HCT116 (cell line): ENCODE data around the gene MSI2.

Source experiments
- CEBPB ChIP-seq: IDR thresholded peaks from 2 replicates; pipeline ENCODE4 v1.6.1; 2012; ENCODE audit warnings: low read depth
- CTCF ChIP-seq, 3 experiments: fragments of 200-600 bp in 1 of 3; sonication (generic) in 1 of 3; IDR thresholded peaks in 2 of 3; conservative IDR thresholded peaks in 1 of 3; 2 replicates each; pipeline ENCODE4 v1.5.1; 2012 to 2017; ENCODE audit warnings: low read depth in 2 of 3, low read length in 2 of 3, antibody characterized with exemption in 1 of 3, borderline replicate concordance in 1 of 3, control low read depth in 1 of 3, mild to moderate bottlenecking in 1 of 3, mixed read lengths in 1 of 3, mixed run types in 1 of 3, moderate library complexity in 1 of 3; ENCODE audit not compliant: insufficient read depth in 1 of 3
- EGR1 ChIP-seq: IDR thresholded peaks from 2 replicates; pipeline ENCODE4 v1.6.1; 2012; ENCODE audit warnings: low read depth
- EZH2 ChIP-seq: fragments of 200-600 bp; sonication (generic); IDR thresholded peaks from 2 replicates; pipeline ENCODE4 v1.6.1; 2017; ENCODE audit warnings: antibody characterized with exemption, mixed run types
- EZH2phosphoT487 ChIP-seq: fragments of 200-600 bp; IDR thresholded peaks from 2 replicates; pipeline ENCODE4 v1.6.1; 2018; ENCODE audit warnings: antibody characterized with exemption, borderline replicate concordance
- MAX ChIP-seq: IDR thresholded peaks from 2 replicates; pipeline ENCODE4 v1.6.1; 2012
- POLR2A ChIP-seq: IDR thresholded peaks from 2 replicates; pipeline ENCODE4 v1.7.0; 2011; ENCODE audit warnings: borderline replicate concordance; ENCODE audit not compliant: insufficient read depth, insufficient read length; ENCODE audit errors: extremely low read depth
- POLR2AphosphoS5 ChIP-seq: IDR thresholded peaks from 2 replicates; pipeline ENCODE4 v1.6.1; 2011; ENCODE audit warnings: mild to moderate bottlenecking, low read depth, low read length, moderate library complexity
- RAD21 ChIP-seq: IDR thresholded peaks from 2 replicates; pipeline ENCODE4 v1.6.1; 2012; ENCODE audit warnings: low read depth, mild to moderate bottlenecking
- SIN3A ChIP-seq: IDR thresholded peaks from 2 replicates; pipeline ENCODE4 v1.6.1; 2012; ENCODE audit warnings: low read depth
- TCF7L2 ChIP-seq: IDR thresholded peaks from 2 replicates; pipeline ENCODE4 v1.7.0; 2011; ENCODE audit warnings: borderline replicate concordance, inconsistent platforms; ENCODE audit not compliant: insufficient read depth, insufficient read length; ENCODE audit errors: extremely low read depth
- TF ChIP-seq, protein P1 (sequence below): IDR thresholded peaks from 2 replicates; pipeline ENCODE4 v1.6.1; 2011; ENCODE audit warnings: mild to moderate bottlenecking, low read length, moderate library complexity; ENCODE audit not compliant: insufficient replicate concordance; ENCODE audit errors: extremely low read depth
- TF ChIP-seq, protein P2 (sequence below): IDR thresholded peaks from 2 replicates; pipeline ENCODE4 v1.6.1; 2012
- TF ChIP-seq, protein P3 (sequence below): IDR thresholded peaks from 2 replicates; pipeline ENCODE4 v1.6.1; 2012; ENCODE audit warnings: low read depth

DNA sequence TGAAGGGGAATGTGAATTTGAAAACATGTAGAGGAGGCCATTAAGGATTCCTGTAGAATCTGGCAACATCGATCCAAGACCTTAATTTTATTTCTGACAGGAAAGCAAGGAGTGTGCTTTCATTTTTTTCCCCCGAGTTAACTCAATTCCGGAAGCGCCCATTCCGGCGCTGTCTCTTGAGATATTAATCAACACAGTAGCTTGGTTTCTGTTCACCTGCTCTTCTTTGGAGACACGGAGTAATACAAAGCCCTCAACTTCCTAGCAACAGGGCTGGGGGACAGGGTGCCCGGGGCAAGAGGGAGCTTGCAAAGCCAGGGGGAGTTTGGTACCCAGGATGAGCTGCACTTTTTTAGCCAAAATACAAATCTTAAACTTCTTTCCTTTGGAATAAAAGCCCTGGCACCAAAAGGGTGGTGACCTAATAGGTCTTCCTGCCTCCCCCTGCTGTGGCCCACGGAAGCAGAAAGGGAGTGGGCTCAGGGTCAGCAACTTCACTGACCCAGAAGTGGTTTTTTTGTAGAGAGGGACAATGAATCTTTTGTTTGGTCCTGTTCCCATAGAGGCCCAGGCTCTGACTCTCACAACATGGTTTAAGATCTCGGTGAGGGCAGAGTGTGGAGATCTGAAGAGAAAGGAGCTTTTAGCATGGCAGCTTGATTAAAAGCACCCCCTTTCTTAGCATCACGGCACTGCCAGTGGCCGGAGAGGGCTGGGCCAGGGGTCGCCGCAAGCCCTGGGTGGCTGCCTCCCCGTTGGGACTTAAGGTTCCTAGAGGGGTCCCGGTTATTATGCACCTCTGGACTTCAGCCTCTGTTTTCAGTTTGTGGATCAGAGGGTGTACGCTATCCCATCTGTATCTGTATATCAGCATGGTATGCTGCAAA, 281.4 kb downstream of the MSI2 start:
- TF ChIP-seq, protein P1, sequence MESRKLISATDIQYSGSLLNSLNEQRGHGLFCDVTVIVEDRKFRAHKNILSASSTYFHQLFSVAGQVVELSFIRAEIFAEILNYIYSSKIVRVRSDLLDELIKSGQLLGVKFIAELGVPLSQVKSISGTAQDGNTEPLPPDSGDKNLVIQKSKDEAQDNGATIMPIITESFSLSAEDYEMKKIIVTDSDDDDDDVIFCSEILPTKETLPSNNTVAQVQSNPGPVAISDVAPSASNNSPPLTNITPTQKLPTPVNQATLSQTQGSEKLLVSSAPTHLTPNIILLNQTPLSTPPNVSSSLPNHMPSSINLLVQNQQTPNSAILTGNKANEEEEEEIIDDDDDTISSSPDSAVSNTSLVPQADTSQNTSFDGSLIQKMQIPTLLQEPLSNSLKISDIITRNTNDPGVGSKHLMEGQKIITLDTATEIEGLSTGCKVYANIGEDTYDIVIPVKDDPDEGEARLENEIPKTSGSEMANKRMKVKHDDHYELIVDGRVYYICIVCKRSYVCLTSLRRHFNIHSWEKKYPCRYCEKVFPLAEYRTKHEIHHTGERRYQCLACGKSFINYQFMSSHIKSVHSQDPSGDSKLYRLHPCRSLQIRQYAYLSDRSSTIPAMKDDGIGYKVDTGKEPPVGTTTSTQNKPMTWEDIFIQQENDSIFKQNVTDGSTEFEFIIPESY = no peak
- TF ChIP-seq CEBPB (no peak), CTCF (IDR thresholded peaks at IDR 0.05 in 2 of 3, conservative IDR thresholded peaks at IDR 0.05 in 1 of 3; ENCODE audit: borderline replicate concordance in 1 of 3, insufficient read depth in 1 of 3, low read depth in 2 of 3, low read length in 2 of 3) (no peak), POLR2AphosphoS5 (no peak), MAX (no peak), EGR1 (no peak), EZH2 (no peak), SIN3A (no peak), EZH2phosphoT487 (no peak), POLR2A (no peak), TCF7L2 (no peak), RAD21 (no peak)
- TF ChIP-seq, protein P2, sequence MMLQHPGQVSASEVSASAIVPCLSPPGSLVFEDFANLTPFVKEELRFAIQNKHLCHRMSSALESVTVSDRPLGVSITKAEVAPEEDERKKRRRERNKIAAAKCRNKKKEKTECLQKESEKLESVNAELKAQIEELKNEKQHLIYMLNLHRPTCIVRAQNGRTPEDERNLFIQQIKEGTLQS = no peak
- TF ChIP-seq, protein P3, sequence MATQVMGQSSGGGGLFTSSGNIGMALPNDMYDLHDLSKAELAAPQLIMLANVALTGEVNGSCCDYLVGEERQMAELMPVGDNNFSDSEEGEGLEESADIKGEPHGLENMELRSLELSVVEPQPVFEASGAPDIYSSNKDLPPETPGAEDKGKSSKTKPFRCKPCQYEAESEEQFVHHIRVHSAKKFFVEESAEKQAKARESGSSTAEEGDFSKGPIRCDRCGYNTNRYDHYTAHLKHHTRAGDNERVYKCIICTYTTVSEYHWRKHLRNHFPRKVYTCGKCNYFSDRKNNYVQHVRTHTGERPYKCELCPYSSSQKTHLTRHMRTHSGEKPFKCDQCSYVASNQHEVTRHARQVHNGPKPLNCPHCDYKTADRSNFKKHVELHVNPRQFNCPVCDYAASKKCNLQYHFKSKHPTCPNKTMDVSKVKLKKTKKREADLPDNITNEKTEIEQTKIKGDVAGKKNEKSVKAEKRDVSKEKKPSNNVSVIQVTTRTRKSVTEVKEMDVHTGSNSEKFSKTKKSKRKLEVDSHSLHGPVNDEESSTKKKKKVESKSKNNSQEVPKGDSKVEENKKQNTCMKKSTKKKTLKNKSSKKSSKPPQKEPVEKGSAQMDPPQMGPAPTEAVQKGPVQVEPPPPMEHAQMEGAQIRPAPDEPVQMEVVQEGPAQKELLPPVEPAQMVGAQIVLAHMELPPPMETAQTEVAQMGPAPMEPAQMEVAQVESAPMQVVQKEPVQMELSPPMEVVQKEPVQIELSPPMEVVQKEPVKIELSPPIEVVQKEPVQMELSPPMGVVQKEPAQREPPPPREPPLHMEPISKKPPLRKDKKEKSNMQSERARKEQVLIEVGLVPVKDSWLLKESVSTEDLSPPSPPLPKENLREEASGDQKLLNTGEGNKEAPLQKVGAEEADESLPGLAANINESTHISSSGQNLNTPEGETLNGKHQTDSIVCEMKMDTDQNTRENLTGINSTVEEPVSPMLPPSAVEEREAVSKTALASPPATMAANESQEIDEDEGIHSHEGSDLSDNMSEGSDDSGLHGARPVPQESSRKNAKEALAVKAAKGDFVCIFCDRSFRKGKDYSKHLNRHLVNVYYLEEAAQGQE = no peak
